H1 (cell line): ENCODE data around the gene POLD4. TPM values are rescaled to one million over a fixed set of nuclear protein-coding genes. Genes with fewer than 3 reads are reported as not detected.

Source experiments
- CTCF ChIA-PET: fragments of 300-600 bp; sonication (Branson Sonifier 250); formaldehyde crosslinking; loops from one replicate; lab custom pipeline; 2021; ENCODE audit not compliant: partially characterized antibody; lab: Charles Lee
- POLR2A ChIA-PET: fragments of 300-600 bp; sonication (Branson Sonifier 250); formaldehyde crosslinking; loops from one replicate; lab custom pipeline; 2021; ENCODE audit warnings: inconsistent platforms; ENCODE audit not compliant: partially characterized antibody; lab: Charles Lee
- DNase-seq, 2 experiments: peaks; one replicate each; pipeline versions ENCODE4 v3.0.0 to v3.0.0-alpha.2; 2010 to 2022; ENCODE audit warnings: low spot score in 2 of 2, low read depth in 1 of 2, mixed read lengths in 1 of 2
- FAIRE-seq: peaks from 2 replicates; lab custom pipeline; 2011; peaks lifted over from hg19 to GRCh38; lab: Jason Lieb, UNC
- H2AFZ ChIP-seq: 2 replicates; pipeline ENCODE4 v1.8.1; 2012; ENCODE audit warnings: low read length, inconsistent platforms
- H2AK5ac ChIP-seq: 2 replicates; pipeline ENCODE4 v1.6.1; 2013; ENCODE audit warnings: low read depth, low read length
- H2BK120ac ChIP-seq: replicated peaks from 2 replicates; pipeline ENCODE3; 2013; ENCODE audit warnings: low read depth, low read length, inconsistent platforms
- H2BK12ac ChIP-seq: 2 replicates; pipeline ENCODE4 v1.6.1; 2013; ENCODE audit warnings: low read depth, low read length
- H2BK15ac ChIP-seq: 2 replicates; pipeline ENCODE4 v1.6.1; 2013; ENCODE audit warnings: low read length
- H2BK20ac ChIP-seq: 2 replicates; pipeline ENCODE4 v1.6.1; 2013; ENCODE audit warnings: low read length
- H2BK5ac ChIP-seq: 2 replicates; pipeline ENCODE4 v1.6.1; 2013; ENCODE audit warnings: low read depth, low read length
- H3K14ac ChIP-seq: 2 replicates; pipeline ENCODE4 v1.6.1; 2013; ENCODE audit warnings: inconsistent platforms; ENCODE audit not compliant: insufficient read length
- H3K18ac ChIP-seq: 2 replicates; pipeline ENCODE4 v1.6.1; 2013; ENCODE audit warnings: low read length; ENCODE audit errors: extremely low read depth
- H3K23ac ChIP-seq: 2 replicates; pipeline ENCODE4 v1.6.1; 2013; ENCODE audit warnings: inconsistent platforms; ENCODE audit not compliant: insufficient read length
- H3K23me2 ChIP-seq: 2 replicates; pipeline ENCODE4 v1.6.1; 2013; ENCODE audit warnings: low read depth, low read length
- H3K27ac ChIP-seq: 2 replicates; pipeline ENCODE4 v1.6.1; 2011; ENCODE audit warnings: low read depth, low read length, inconsistent platforms
- H3K27me3 ChIP-seq, 4 experiments: replicated peaks in 1 of 4; 1 replicate in 1 of 4; 2 replicates in 3 of 4; pipeline versions ENCODE4 v1.6.1 to v1.8.1; 2011 to 2013; ENCODE audit warnings: low read length in 3 of 4, mild to moderate bottlenecking in 3 of 4, inconsistent platforms in 2 of 4, mixed read lengths in 2 of 4, moderate library complexity in 1 of 4; ENCODE audit not compliant: control insufficient read depth in 3 of 4, insufficient read depth in 3 of 4; ENCODE audit errors: extremely low read depth in 1 of 4
- H3K36me3 ChIP-seq, 4 experiments: 2 replicates each; pipeline versions ENCODE4 v1.6.1 to v1.8.1; 2011 to 2013; ENCODE audit warnings: mild to moderate bottlenecking in 4 of 4, low read length in 3 of 4, moderate library complexity in 2 of 4, control low read depth in 1 of 4, inconsistent platforms in 1 of 4; ENCODE audit not compliant: insufficient read depth in 4 of 4, control insufficient read depth in 2 of 4
- H3K4ac ChIP-seq: replicated peaks from 2 replicates; pipeline ENCODE3; 2013; ENCODE audit warnings: low read length, low read depth, mixed read lengths, inconsistent platforms; ENCODE audit not compliant: insufficient read length
- H3K4me1 ChIP-seq, 4 experiments: replicated peaks in 1 of 4; 1 replicate in 1 of 4; 2 replicates in 3 of 4; pipeline versions ENCODE4 v1.6.1 to v1.8.1; 2011 to 2013; ENCODE audit warnings: low read length in 3 of 4, inconsistent platforms in 2 of 4, mixed read lengths in 1 of 4; ENCODE audit not compliant: insufficient read depth in 4 of 4, control insufficient read depth in 3 of 4
- H3K4me2 ChIP-seq, 2 experiments: 2 replicates each; pipeline versions ENCODE4 v1.6.1 to v1.8.1; 2011 to 2013; ENCODE audit warnings: low read depth in 2 of 2, low read length in 2 of 2, control low read depth in 1 of 2, inconsistent platforms in 1 of 2, mild to moderate bottlenecking in 1 of 2; ENCODE audit not compliant: insufficient read depth in 1 of 2
- H3K4me3 ChIP-seq, 4 experiments: fragments of 200-600, 300-600 bp in 1 of 4; sonication (generic), shearing (Covaris generic), sonication (Bioruptor Twin) in 1 of 4; 2 replicates each; pipeline versions ENCODE4 v1.5.1 to v1.8.1; 2011 to 2016; ENCODE audit warnings: low read length in 4 of 4, low read depth in 3 of 4, control low read depth in 2 of 4, inconsistent platforms in 2 of 4, mild to moderate bottlenecking in 2 of 4, mixed read lengths in 1 of 4, moderate library complexity in 1 of 4; ENCODE audit not compliant: insufficient read depth in 2 of 4; ENCODE audit errors: extremely low read depth in 1 of 4
- H3K56ac ChIP-seq: replicated peaks from 2 replicates; pipeline ENCODE3; 2013; ENCODE audit warnings: low read depth, mild to moderate bottlenecking, mixed read lengths, low read length, inconsistent platforms; ENCODE audit not compliant: insufficient read length
- H3K79me1 ChIP-seq: 2 replicates; pipeline ENCODE4 v1.6.1; 2013; ENCODE audit warnings: low read depth, low read length, control low read depth
- H3K79me2 ChIP-seq, 2 experiments: 2 replicates each; pipeline versions ENCODE4 v1.6.1 to v1.8.1; 2012 to 2013; ENCODE audit warnings: low read length in 2 of 2, mild to moderate bottlenecking in 2 of 2, inconsistent platforms in 1 of 2; ENCODE audit not compliant: insufficient read depth in 2 of 2, control insufficient read depth in 1 of 2
- H3K9ac ChIP-seq, 4 experiments: replicated peaks in 1 of 4; 1 replicate in 1 of 4; 2 replicates in 3 of 4; pipeline versions ENCODE4 v1.6.1 to v1.8.1; 2011 to 2013; ENCODE audit warnings: low read depth in 3 of 4, low read length in 3 of 4, control low read depth in 2 of 4, mild to moderate bottlenecking in 2 of 4, moderate library complexity in 2 of 4, inconsistent platforms in 1 of 4; ENCODE audit errors: extremely low read depth in 1 of 4
- H3K9me3 ChIP-seq, 2 experiments: 2 replicates each; pipeline versions ENCODE4 v1.6.1 to v1.8.1; 2012 to 2013; ENCODE audit warnings: mild to moderate bottlenecking in 2 of 2, moderate library complexity in 2 of 2, control low read depth in 1 of 2, inconsistent platforms in 1 of 2, low read depth in 1 of 2, low read length in 1 of 2, mixed read lengths in 1 of 2; ENCODE audit not compliant: insufficient read depth in 2 of 2
- H4K20me1 ChIP-seq, 2 experiments: replicated peaks in 1 of 2; 2 replicates each; pipeline versions ENCODE3 to v1.8.1; 2011 to 2013; ENCODE audit warnings: inconsistent platforms in 2 of 2, low read length in 2 of 2, mild to moderate bottlenecking in 1 of 2; ENCODE audit not compliant: insufficient read depth in 2 of 2, control insufficient read depth in 1 of 2
- H4K5ac ChIP-seq: 2 replicates; pipeline ENCODE4 v1.6.1; 2013; ENCODE audit warnings: low read length, low read depth, mixed read lengths, inconsistent platforms; ENCODE audit not compliant: insufficient read length
- H4K8ac ChIP-seq: 2 replicates; pipeline ENCODE4 v1.8.0; 2013; ENCODE audit warnings: mild to moderate bottlenecking, moderate library complexity, low read length, inconsistent platforms; ENCODE audit not compliant: insufficient read depth; ENCODE audit errors: extremely low read depth
- H4K91ac ChIP-seq: replicated peaks from 2 replicates; pipeline ENCODE3; 2013; ENCODE audit warnings: low read length, mixed read lengths, inconsistent platforms; ENCODE audit not compliant: insufficient read length
- ASH2L ChIP-seq: fragments of 200-600, 300-600 bp; sonication (generic); IDR thresholded peaks from one replicate; pipeline ENCODE4 v1.7.1; 2017; ENCODE audit warnings: low read length
- CHD2 ChIP-seq: IDR thresholded peaks from 2 replicates; pipeline ENCODE4 v1.6.1; 2012; ENCODE audit warnings: low read length, improper control_type of control experiment
- FOSL1 ChIP-seq: IDR thresholded peaks from 2 replicates; pipeline ENCODE4 v1.6.1; 2011; ENCODE audit warnings: mild to moderate bottlenecking, low read depth, low read length, moderate library complexity; ENCODE audit not compliant: insufficient read depth
- GABPA ChIP-seq: IDR thresholded peaks from 2 replicates; pipeline ENCODE4 v1.6.1; 2011; ENCODE audit warnings: mild to moderate bottlenecking, low read length, moderate library complexity, borderline replicate concordance; ENCODE audit not compliant: insufficient read depth
- HDAC2 ChIP-seq, 2 experiments: fragments of 300-600 bp in 1 of 2; sonication (generic) in 1 of 2; IDR thresholded peaks; 2 replicates each; pipeline ENCODE4 v1.6.1; 2011 to 2012; ENCODE audit warnings: low read depth in 2 of 2, low read length in 2 of 2, mild to moderate bottlenecking in 2 of 2, moderate library complexity in 2 of 2, borderline replicate concordance in 1 of 2, inconsistent platforms in 1 of 2
- MAFK ChIP-seq: IDR thresholded peaks from 2 replicates; pipeline ENCODE4 v1.6.1; 2012; ENCODE audit warnings: low read depth, mild to moderate bottlenecking, improper control_type of control experiment, low read length
- SP1 ChIP-seq: IDR thresholded peaks from 2 replicates; pipeline ENCODE4 v1.6.1; 2011; ENCODE audit warnings: low read depth, low read length
- SUZ12 ChIP-seq: fragments of 200-600 bp; sonication (generic); IDR thresholded peaks from 2 replicates; pipeline ENCODE4 v1.6.1; 2012; ENCODE audit warnings: mild to moderate bottlenecking, inconsistent platforms, low read length, moderate library complexity, mixed read lengths
- USF2 ChIP-seq: IDR thresholded peaks from 2 replicates; pipeline ENCODE4 v1.6.1; 2011; ENCODE audit warnings: low read length, improper control_type of control experiment
- ZNF274 ChIP-seq: IDR thresholded peaks from 2 replicates; pipeline ENCODE4 v1.7.0; 2012; ENCODE audit warnings: low read length, borderline replicate concordance; ENCODE audit errors: extremely low read depth
- WGBS, 2 experiments: shearing (Covaris generic) in 1 of 2; methylation state at CpG; one replicate each; pipeline versions ENCODE4 v1.1.6 to v1.1.7; 2013 to 2015; ENCODE audit warnings: low lambda C conversion rate in 2 of 2, mixed read lengths in 2 of 2, inconsistent platforms in 1 of 2, low coverage in 1 of 2, missing lambda C conversion rate in 1 of 2; ENCODE audit not compliant: insufficient replicate concordance in 2 of 2, insufficient coverage in 1 of 2, insufficient read length in 1 of 2; ENCODE audit errors: extremely low coverage in 1 of 2, missing lambda C conversion rate in 1 of 2; 5-methylcytosine and 5-hydroxymethylcytosine counted together
- polyA plus RNA-seq, 7 experiments: library from polyadenylated mRNA; depleted of rRNA in 3 of 7; stranded (reverse) in 5 of 7; unstranded in 2 of 7; fragments of >200 nt in 5 of 7; fragments of 200-250 nt in 2 of 7; gene quantifications; 1 replicate in 5 of 7; 2 replicates in 1 of 7; 4 replicates in 1 of 7; pipeline versions ENCODE4 v1.2.1 to v1.2.3, GENCODE V29; 2011 to 2013; ENCODE audit warnings: missing spikeins in 2 of 7, mixed read lengths in 2 of 7
- total RNA-seq: library from RNA; stranded (reverse); fragmentation: NEBNext Ultra II Directional; extraction: Animal tissue kit (Norgen Biotek cat#: 25700); gene quantifications from 2 replicates; pipeline ENCODE4 v1.2.1, GENCODE V29; 2021

The POLD4 gene
- total and polyA plus RNA-seq, 2 of the 8 experiments (the other 6 are each of a cell fraction or from before 2014, with no cell fraction given), result 21.2 to 46.7 TPM

- no peak overlapping the region for H3K23ac ChIP-seq
- TF ChIP-seq ZNF274 (no peak), GABPA (0 out of 2 replicates have a peak, but pooled peaks have one; percentile 13), MAFK (no peak), SP1 (no peak), SUZ12 (peak; percentile 32; the same call in 1 of the 2 replicates), FOSL1 (no peak), ASH2L (no peak), CHD2 (no peak), HDAC2 (IDR thresholded peaks at IDR 0.05; ENCODE audit: borderline replicate concordance in 1 of 2, low read depth in 2 of 2, low read length in 2 of 2) (no peak), USF2 (no peak)
Measured at GRCh38 chr11:67303835-67304411, 49.4 kb downstream of the POLD4 start.

More at GRCh38 chr11:67303835-67304411, 49.4 kb downstream of the POLD4 start:
- Histone ChIP-seq H3K23me2 (peaks cover 19% of the 10 kb centered on the region; the same call in 1 of the 2 replicates), H3K14ac (no peak overlapping the region), H3K9ac (no peak overlapping the region; a peak in 1 of 7 replicates), H2BK20ac (no peak overlapping the region), H3K4me2 (peak overlapping the region; percentile 81 to 85), H3K36me3 (peaks cover 0 to 14% (median 6%) of the 10 kb centered on the region in 4 experiments; a peak in 4 of 8 replicates), H4K5ac (no peak overlapping the region), H3K18ac (peak overlapping the region; percentile 78), H3K79me2 (no peaks in the 10 kb centered on the region), H3K56ac (no peak overlapping the region), H4K20me1 (peaks cover 0 to 10% of the 10 kb centered on the region in 2 experiments), H3K9me3 (no peaks in the 10 kb centered on the region), H2AFZ (no peak overlapping the region), H2BK5ac (peak overlapping the region; percentile 44; the same call in 1 of the 2 replicates), H3K27me3 (peaks cover 0 to 11% (median 7%) of the 10 kb centered on the region in 4 experiments; a peak in 5 of 7 replicates), H2BK15ac (no peak overlapping the region; the same call in 1 of the 2 replicates), H2AK5ac (no peak overlapping the region), H3K4me3 (peak overlapping the region; percentile 67 to 94 (median 74)), H4K91ac (no peak overlapping the region), H2BK120ac (no peak overlapping the region), H3K4ac (no peak overlapping the region), H3K4me1 (peaks cover 0 to 20% (median 16%) of the 10 kb centered on the region in 4 experiments; a peak in 5 of 7 replicates), H3K79me1 (no peaks in the 10 kb centered on the region; the same call in 1 of the 2 replicates), H4K8ac (no peak overlapping the region; the same call in 1 of the 2 replicates), H3K27ac (no peak overlapping the region), H2BK12ac (no peak overlapping the region; the same call in 1 of the 2 replicates)
- 4% methylated on average over 38 of the region's 43 CpGs; no CpG with 5 or more reads in 1 of the 2 experiments for WGBS, 2 experiments
- ChIA-PET CTCF (interaction anchor here (0.8 to 4.8 kb wide), 12 partner anchors 11 to 162 kb away, joined by 3 to 33 read pairs (median 4); partner anchors contain the start of gene ANKRD13D), POLR2A (interaction anchor here (1.0 to 9.7 kb wide), 8 partner anchors 10 to 93 kb away, joined by 3 to 106 read pairs (median 4); partner anchors contain the start of gene ANKRD13D)
- no peak for FAIRE-seq
- DNase-seq, result peak in 1 of 2 experiments; percentile 69
